GM10248 (cell line): ENCODE data around the gene RHPN2.

ENCODE experiments used
- CTCF ChIA-PET: fragments of 300-600 bp; sonication (Branson Sonifier 250); formaldehyde crosslinking; extraction: SDS; loops from one replicate; lab custom pipeline; 2021; ENCODE audit warnings: antibody characterized with exemption; lab: Yijun Ruan, JAX
- POLR2A ChIA-PET: fragments of 350-650 bp; sonication (Branson Sonifier 250); formaldehyde crosslinking; extraction: SDS; loops from one replicate; lab custom pipeline; 2020; ENCODE audit warnings: antibody characterized with exemption; lab: Yijun Ruan, JAX
- DNase-seq: peaks from one replicate; pipeline ENCODE4 v3.0.0; 2012; ENCODE audit errors: extremely low spot score
- CTCF ChIP-seq: IDR thresholded peaks from 2 replicates; pipeline ENCODE4 v1.5.1; 2012; ENCODE audit warnings: mild to moderate bottlenecking, low read depth; ENCODE audit errors: extremely low read depth, missing control alignments, control extremely low read depth

The RHPN2 gene

GRCh38 chr19:32936065-32936464, 128.6 kb downstream of the RHPN2 start:
- TF ChIP-seq CTCF: no peak
- DNase-seq: no peak
- POLR2A ChIA-PET: no interaction called here
- CTCF ChIA-PET: no interaction called here

GRCh38 chr19:32935629-32936028, 129.1 kb downstream of the RHPN2 start:
- ChIA-PET CTCF (no interaction called here), POLR2A (no interaction called here)
- no peak for TF ChIP-seq CTCF

GRCh38 chr19:32933571-32933970, 131.1 kb downstream of the RHPN2 start:
- POLR2A ChIA-PET: no interaction called here

More at GRCh38 chr19:32935629-32936028, 129.1 kb downstream of the RHPN2 start:
- no peak for DNase-seq

GRCh38 chr19:32930567-32930966, 134.1 kb downstream of the RHPN2 start:
- ChIA-PET CTCF (interaction anchor here (0.6 to 0.8 kb wide), 2 partner anchors 15 to 329 kb away, joined by 3 read pairs; no protein-coding TSS in a partner anchor), POLR2A (no interaction called here)
- no peak for TF ChIP-seq CTCF
- no peak for DNase-seq

More at GRCh38 chr19:32933571-32933970, 131.1 kb downstream of the RHPN2 start:
- no peak for TF ChIP-seq CTCF
- CTCF ChIA-PET: no interaction called here
- DNase-seq: no peak

- ChIA-PET CTCF (interaction anchor here (0.9 kb wide), 1 partner anchor 20 kb away, joined by 3 read pairs; no protein-coding TSS in a partner anchor), POLR2A (no interaction called here)
- DNase-seq: no peak
- no peak for TF ChIP-seq CTCF
Measured at GRCh38 chr19:32928806-32929205, 135.9 kb downstream of the RHPN2 start.
